HL-60 (cell line): ENCODE measurements around the gene SLC2A4RG.

Experiments
- DNase-seq, 2 experiments: peaks; one replicate each; pipeline ENCODE4 v3.0.0-alpha.2; 2010 to 2020; ENCODE audit warnings: low read depth in 1 of 2, low spot score in 1 of 2
- H3K27ac ChIP-seq: fragments of 250-450 bp; sonication (Bioruptor Pico); replicated peaks from 2 replicates; pipeline ENCODE4 v1.5.1; 2020; ENCODE audit warnings: mild to moderate bottlenecking, moderate library complexity
- H3K27me3 ChIP-seq: fragments of 250-450 bp; sonication (Bioruptor Pico); 2 replicates; pipeline ENCODE4 v1.5.1; 2021; ENCODE audit warnings: mild to moderate bottlenecking, moderate library complexity; ENCODE audit not compliant: insufficient read depth, poor library complexity, severe bottlenecking
- H3K4me3 ChIP-seq: replicated peaks from 2 replicates; pipeline ENCODE4 v1.5.1; 2011; ENCODE audit warnings: mild to moderate bottlenecking, control low read depth, low read length; ENCODE audit not compliant: insufficient read depth
- CTCF ChIP-seq: IDR thresholded peaks from one replicate; pipeline ENCODE4 v1.5.1; 2011; ENCODE audit warnings: low read length, control low read depth, inconsistent platforms; ENCODE audit not compliant: insufficient read depth
- GABPA ChIP-seq: IDR thresholded peaks from 2 replicates; pipeline ENCODE4 v1.6.1; 2012; ENCODE audit warnings: low read depth
- POLR2AphosphoS5 ChIP-seq: IDR thresholded peaks from 2 replicates; pipeline ENCODE4 v1.6.1; 2012; ENCODE audit warnings: low read depth
- REST ChIP-seq: IDR thresholded peaks from 2 replicates; pipeline ENCODE4 v1.6.1; 2012; ENCODE audit warnings: low read depth; ENCODE audit not compliant: insufficient replicate concordance
- SPI1 ChIP-seq: IDR thresholded peaks from 2 replicates; pipeline ENCODE4 v1.6.1; 2012; ENCODE audit warnings: low read depth, mild to moderate bottlenecking, borderline replicate concordance
- long read RNA-seq: library from polyadenylated mRNA; unstranded; transcript quantifications from one replicate; pipeline ENCODE4 v2.0.0, GENCODE V29; 2020

The SLC2A4RG gene
- long read RNA-seq, partial matches to known transcripts = 25 of 28 reads
- long read RNA-seq, other reads (novel, unspliced or antisense) = 3 of 28 reads

- Histone ChIP-seq H3K27me3 (no peaks in the 10 kb centered on the region), H3K4me3 (peak within 1 kb of the TSS; percentile 67), H3K27ac (peak within 1 kb of the TSS; percentile 81)
- TF ChIP-seq POLR2AphosphoS5 = no peak
- TF ChIP-seq GABPA = no peak
- TF ChIP-seq REST = no peak
- no peak for TF ChIP-seq SPI1
- no peak for TF ChIP-seq CTCF
- DNase-seq = peak; percentile 45 to 63
These were observed at the start of gene SLC2A4RG for GRCh38 chr20:63739130-63740069. SLC2A4RG (plus strand) TSS chr20:63739776; CDS start chr20:63739913, 137 bp downstream.

- no peak for DNase-seq
- TF ChIP-seq REST (no peak), GABPA (no peak), CTCF (no peak), POLR2AphosphoS5 (no peak; the same call in 1 of the 2 replicates), SPI1 (no peak)
- no peak overlapping the region for H3K27ac ChIP-seq
- H3K27me3 ChIP-seq = no peaks in the 10 kb centered on the region
- no peak overlapping the region for H3K4me3 ChIP-seq
These were observed 49.3 kb upstream of the SLC2A4RG start for GRCh38 chr20:63690003-63690897.

GRCh38 chr20:63690898-63691710, 48.5 kb upstream of the SLC2A4RG start:
- Histone ChIP-seq H3K27ac (no peak overlapping the region), H3K27me3 (no peaks in the 10 kb centered on the region), H3K4me3 (no peak overlapping the region)
- DNase-seq = no peak
- TF ChIP-seq REST = no peak
- TF ChIP-seq SPI1 = no peak
- TF ChIP-seq GABPA = no peak
- no peak for TF ChIP-seq CTCF
